ENCODE measurements around the gene NT5C. TPM values are rescaled to one million over a fixed set of nuclear protein-coding genes. Genes with fewer than 3 reads are reported as not detected.

Gene NT5C
- total RNA-seq, 1 donor from 2014 or later: 33.5 TPM

- no peak for DNase-seq (ENCODE audit: low spot score)
Observed at GRCh38 chr17:75116737-75117136, 14.8 kb downstream of the NT5C start.

- no peak for DNase-seq (ENCODE audit: low spot score)
Observed at GRCh38 chr17:75115555-75115954, 16.0 kb downstream of the NT5C start.

GRCh38 chr17:75114552-75115314 is 16.8 kb downstream of the NT5C start:
- no peak for DNase-seq (ENCODE audit: low spot score)

- DNase-seq (ENCODE audit: low spot score): peak; percentile 92
Observed at GRCh38 chr17:75113798-75114551, 17.6 kb downstream of the NT5C start.

GRCh38 chr17:75111777-75112335 is 19.7 kb downstream of the NT5C start:
- no peak for DNase-seq (ENCODE audit: low spot score)

GRCh38 chr17:75110234-75110937 is 21.2 kb downstream of the NT5C start:
- no peak for DNase-seq (ENCODE audit: low spot score)

- DNase-seq (ENCODE audit: low spot score): peak; percentile 96
Observed at GRCh38 chr17:75109407-75110233, 21.9 kb downstream of the NT5C start, which contains the start of gene ARMC7. ARMC7 (plus strand) TSS chr17:75109969; CDS start chr17:75110289, 320 bp downstream.

GRCh38 chr17:75109046-75109406 is 22.5 kb downstream of the NT5C start:
- no peak for DNase-seq (ENCODE audit: low spot score)

- DNase-seq (ENCODE audit: low spot score): no peak
Observed at GRCh38 chr17:75108193-75108592, 23.3 kb downstream of the NT5C start.

GRCh38 chr17:75105126-75106080 is 26.1 kb downstream of the NT5C start:
- no peak for DNase-seq (ENCODE audit: low spot score)

- DNase-seq (ENCODE audit: low spot score): no peak
Observed at GRCh38 chr17:75103601-75104554, 27.7 kb downstream of the NT5C start.

- no peak for DNase-seq (ENCODE audit: low spot score)
Observed at GRCh38 chr17:75102385-75102821, 29.1 kb downstream of the NT5C start.

GRCh38 chr17:75099881-75100595 is 31.5 kb downstream of the NT5C start:
- DNase-seq (ENCODE audit: low spot score): no peak

- DNase-seq (ENCODE audit: low spot score): no peak
Observed at GRCh38 chr17:75098861-75099260, 32.7 kb downstream of the NT5C start.

- no peak for DNase-seq (ENCODE audit: low spot score)
Observed at GRCh38 chr17:75097865-75098264, 33.7 kb downstream of the NT5C start.

GRCh38 chr17:75096082-75096625 is 35.4 kb downstream of the NT5C start:
- no peak for DNase-seq (ENCODE audit: low spot score)

GRCh38 chr17:75094871-75095399 is 36.6 kb downstream of the NT5C start:
- no peak for DNase-seq (ENCODE audit: low spot score)

All from mesenteric fat pad (tissue), 1 donor.